HepG2 (cell line): ENCODE results near the gene ALB. TPM values are rescaled to one million over a fixed set of nuclear protein-coding genes. Genes with fewer than 3 reads are reported as not detected.

Experiments
- ATAC-seq: fragments of 200-7000 bp; cut with Tn5 transposase; 3 replicates; pipeline ENCODE4 v1.9.1; 2020; ENCODE audit warnings: mild to moderate bottlenecking, moderate library complexity
- BruUV-seq: library from RNA; stranded (reverse); fragments of 400-500 nt; replicated peaks from 2 replicates; lab custom pipeline; 2021; lab: Mats Ljungman, UMichigan
- CTCF ChIA-PET: fragments of 300-600 bp; formaldehyde crosslinking; extraction: SDS; loops from one replicate; lab custom pipeline; 2021; ENCODE audit warnings: low total read pairs, inconsistent platforms, low intra/inter-chr PET ratio; lab: Yijun Ruan, JAX
- POLR2A ChIA-PET: fragments of 350-600 bp; sonication (Branson Sonifier 250); formaldehyde crosslinking; loops from one replicate; lab custom pipeline; 2020; ENCODE audit warnings: antibody characterized with exemption, inconsistent platforms; lab: Yijun Ruan, JAX
- DNase-seq: peaks from one replicate; pipeline ENCODE4 v3.0.0-alpha.2; 2015; ENCODE audit warnings: low spot score
- FAIRE-seq: peaks from 3 replicates; lab custom pipeline; 2011; peaks lifted over from hg19 to GRCh38; lab: Jason Lieb, UNC
- H2AFZ ChIP-seq: one replicate; pipeline ENCODE4 v1.6.1; 2011; ENCODE audit warnings: low read length, inconsistent platforms
- H3K27ac ChIP-seq: fragments of 300-600 bp; 3 replicates; pipeline ENCODE4 v1.8.0; 2011; ENCODE audit warnings: mixed run types, mild to moderate bottlenecking, mixed read lengths, low read length, inconsistent platforms; ENCODE audit not compliant: insufficient read depth; ENCODE audit errors: extremely low read length
- H3K27me3 ChIP-seq, 2 experiments: fragments of 200-600 bp in 1 of 2; 2 replicates in 1 of 2; 3 replicates in 1 of 2; pipeline versions ENCODE4 v1.6.0 to v1.8.0; 2011; ENCODE audit warnings: low read length in 2 of 2, mild to moderate bottlenecking in 2 of 2, moderate library complexity in 2 of 2, inconsistent platforms in 1 of 2; ENCODE audit not compliant: insufficient read depth in 2 of 2, control insufficient read depth in 1 of 2
- H3K36me3 ChIP-seq, 2 experiments: fragments of 200-600 bp in 1 of 2; replicated peaks in 1 of 2; 2 replicates in 1 of 2; 3 replicates in 1 of 2; pipeline versions ENCODE4 v1.5.1 to v1.8.0; 2011; ENCODE audit warnings: low read length in 2 of 2, inconsistent platforms in 1 of 2; ENCODE audit not compliant: insufficient read depth in 2 of 2, control insufficient read depth in 1 of 2
- H3K4me1 ChIP-seq: 2 replicates; pipeline ENCODE4 v1.5.1; 2012; ENCODE audit warnings: low read length, inconsistent platforms; ENCODE audit not compliant: insufficient read depth
- H3K4me2 ChIP-seq: 2 replicates; pipeline ENCODE4 v1.6.0; 2011; ENCODE audit warnings: low read depth, low read length, inconsistent platforms
- H3K4me3 ChIP-seq, 3 experiments: fragments of 200-600 bp in 1 of 3; sonication (generic), shearing (Covaris generic) in 1 of 3; replicated peaks in 1 of 3; 2 replicates each; pipeline ENCODE4 v1.5.1; 2011 to 2016; ENCODE audit warnings: low read length in 3 of 3, inconsistent platforms in 2 of 3, low read depth in 2 of 3, mild to moderate bottlenecking in 2 of 3, control low read depth in 1 of 3, mixed read lengths in 1 of 3; ENCODE audit not compliant: insufficient read depth in 1 of 3
- H3K79me2 ChIP-seq: one replicate; pipeline ENCODE4 v1.6.1; 2011; ENCODE audit warnings: low read length, inconsistent platforms; ENCODE audit not compliant: insufficient read depth
- H3K9ac ChIP-seq: 2 replicates; pipeline ENCODE4 v1.6.0; 2011; ENCODE audit warnings: mild to moderate bottlenecking, low read depth, low read length, inconsistent platforms; ENCODE audit not compliant: insufficient read depth
- H3K9me3 ChIP-seq: 2 replicates; pipeline ENCODE4 v1.5.1; 2012; ENCODE audit warnings: mild to moderate bottlenecking, low read length
- H4K20me1 ChIP-seq: 2 replicates; pipeline ENCODE4 v1.6.0; 2011; ENCODE audit warnings: inconsistent platforms, mild to moderate bottlenecking, low read length, moderate library complexity; ENCODE audit not compliant: insufficient read depth
- AFF4 ChIP-seq: sonication (generic); formaldehyde crosslinking; IDR thresholded peaks from 2 replicates; pipeline ENCODE4 v1.4.0; 2020; ENCODE audit warnings: missing genetic modification reagents
- ARID5B ChIP-seq: IDR thresholded peaks from 2 replicates; pipeline ENCODE4 v1.4.0; 2020; ENCODE audit warnings: mild to moderate bottlenecking, missing genetic modification reagents
- ATF2 ChIP-seq: sonication (generic); formaldehyde crosslinking; IDR thresholded peaks from 2 replicates; pipeline ENCODE4 v1.4.0; 2020; ENCODE audit warnings: missing genetic modification reagents
- GATAD2A ChIP-seq: IDR thresholded peaks from 2 replicates; pipeline ENCODE4 v1.6.1; 2016
- MED1 ChIP-seq: sonication (generic); formaldehyde crosslinking; IDR thresholded peaks from 2 replicates; pipeline ENCODE4 v1.4.0; 2020; ENCODE audit warnings: missing genetic modification reagents
- PAF1 ChIP-seq: IDR thresholded peaks from 2 replicates; pipeline ENCODE4 v1.6.1; 2016; ENCODE audit warnings: missing genetic modification reagents, missing compliant biosample characterization
- PHF5A ChIP-seq: IDR thresholded peaks from one replicate; pipeline ENCODE4 v1.6.1; 2018; ENCODE audit warnings: low read depth, missing genetic modification reagents; ENCODE audit not compliant: unreplicated experiment
- POLR2AphosphoS5 ChIP-seq: IDR thresholded peaks from 2 replicates; pipeline ENCODE4 v1.6.1; 2012; ENCODE audit warnings: low read depth, low read length
- SMAD3 ChIP-seq: sonication (generic); formaldehyde crosslinking; IDR thresholded peaks from 2 replicates; pipeline ENCODE4 v1.4.0; 2020; ENCODE audit warnings: missing genetic modification reagents
- SMARCE1 ChIP-seq: fragments of 450-650 bp; IDR thresholded peaks from 2 replicates; pipeline ENCODE4 v1.6.1; 2017; ENCODE audit warnings: borderline replicate concordance
- STAG1 ChIP-seq: sonication (generic); formaldehyde crosslinking; IDR thresholded peaks from 2 replicates; pipeline ENCODE4 v1.4.0; 2020; ENCODE audit warnings: missing genetic modification reagents
- ZBTB7A ChIP-seq: sonication (generic); formaldehyde crosslinking; IDR thresholded peaks from 2 replicates; pipeline ENCODE4 v1.8.0; 2022; ENCODE audit warnings: mild to moderate bottlenecking, missing genetic modification reagents
- ZNF607 ChIP-seq: sonication (generic); formaldehyde crosslinking; IDR thresholded peaks from 2 replicates; pipeline ENCODE4 v1.5.1; 2020; ENCODE audit warnings: missing genetic modification reagents, mild to moderate bottlenecking, borderline replicate concordance
- ZNF761 ChIP-seq: sonication (generic); formaldehyde crosslinking; conservative IDR thresholded peaks from 2 replicates; pipeline ENCODE4 v1.4.0; 2020; ENCODE audit warnings: mild to moderate bottlenecking, missing genetic modification reagents
- WGBS: methylation state at CpG from one replicate; pipeline ENCODE4 v1.1.6; 2017; ENCODE audit warnings: low lambda C conversion rate; 5-methylcytosine and 5-hydroxymethylcytosine counted together
- in situ Hi-C: cut with HindIII; loops from 2 replicates; pipeline ENCODE4 v1.10.0; 2017; ENCODE audit warnings: low pct_unique_long_range_greater_than_20kb; ENCODE audit not compliant: extremely low pct_ligation_motif_present
- intact Hi-C: fragments of 100-400 bp; cut with micrococcal nuclease; formaldehyde crosslinking; loops from one replicate; pipeline ENCODE4 v1.10.0; 2022; ENCODE audit not compliant: unreplicated experiment
- polyA plus RNA-seq, 8 experiments: library from polyadenylated mRNA; depleted of rRNA in 3 of 8; stranded (reverse) in 7 of 8; unstranded in 1 of 8; fragments of >200 nt; fragmentation: Illumina TruSeq in 4 of 8; extraction: Trizol in 4 of 8; gene quantifications; 2 replicates each; pipeline versions ENCODE4 v1.2.1 to v1.2.3, GENCODE V29; 2011 to 2016; ENCODE audit warnings: low read depth in 4 of 8, missing spikeins in 1 of 8, mixed read lengths in 1 of 8; ENCODE audit not compliant: insufficient read depth in 1 of 8
- total RNA-seq, 5 experiments: library from RNA; depleted of rRNA; stranded (reverse); fragments of >200 nt; fragmentation: Illumina TruSeq; extraction: Trizol; gene quantifications; 2 replicates each; pipeline ENCODE4 v1.2.3, GENCODE V29; 2016; ENCODE audit warnings: low read depth in 1 of 5

The ALB gene
- total and polyA plus RNA-seq, 2 of the 13 experiments (the other 11 are each of a cell fraction or from before 2014, with no cell fraction given), result 22,259 to 22,625 TPM

GRCh38 chr4:73446336-73446938, 42.4 kb downstream of the ALB start:
- FAIRE-seq (peak; percentile 12), ATAC-seq (peak; percentile 64), DNase-seq (peak; percentile 78)
- peaks cover 2 to 50% of the 10 kb centered on the region in 2 experiments for H3K36me3 ChIP-seq
- no peak overlapping the region; a peak in 1 of 6 replicates for H3K4me3 ChIP-seq
- H3K79me2 ChIP-seq, result peaks cover 10% of the 10 kb centered on the region
- no peak overlapping the region for H3K9ac ChIP-seq
- intact Hi-C loops (loop anchor here (1.0 to 10.0 kb wide), 4 partner anchors 39 to 208 kb away; no protein-coding TSS in a partner anchor), in situ Hi-C loops (no loop called here)
- peak overlapping the region; percentile 38 for H3K27ac ChIP-seq
- H3K27me3 ChIP-seq, result no peaks in the 10 kb centered on the region
- CTCF ChIA-PET, result interaction anchor here (0.7 to 4.0 kb wide), 9 partner anchors 12 to 135 kb away, joined by 3 to 138 read pairs (median 5); no protein-coding TSS in a partner anchor
- H3K9me3 ChIP-seq, result no peaks in the 10 kb centered on the region
- no peak overlapping the region for H2AFZ ChIP-seq
- POLR2A ChIA-PET, result interaction anchor here (0.7 to 2.3 kb wide), 9 partner anchors 10 to 105 kb away, joined by 3 to 17 read pairs (median 4); partner anchors contain the start of genes AFP and ALB
- peaks cover 19% of the 10 kb centered on the region; the same call in 1 of the 2 replicates for H4K20me1 ChIP-seq
- 24% methylated on average over 4 of the region's 4 CpGs for WGBS
- peaks cover 82% of the 10 kb centered on the region for H3K4me1 ChIP-seq
- no TSS peak for BruUV-seq
- H3K4me2 ChIP-seq, result peak overlapping the region; percentile 36; the same call in 1 of the 2 replicates
- no peak for TF ChIP-seq ZNF607
- TF ChIP-seq GATAD2A (CRISPR knock-in tag), result peak; percentile 55; the same call in 1 of the 2 replicates
- peak; percentile 14; the same call in 1 of the 2 replicates for TF ChIP-seq ARID5B
- TF ChIP-seq AFF4 (CRISPR knock-in tag), result 0 out of 2 replicates have a peak, but pooled peaks have one; percentile 2
- TF ChIP-seq MED1 (CRISPR knock-in tag), result peak; percentile 22
- TF ChIP-seq ZNF761 (CRISPR knock-in tag), result 0 out of 2 replicates have a peak, but pooled peaks have one; percentile 45
- no peak for TF ChIP-seq SMARCE1
- peak; percentile 79 for TF ChIP-seq STAG1 (CRISPR knock-in tag)
- peak; percentile 68 for TF ChIP-seq PHF5A (CRISPR knock-in tag)
- peak; percentile 68; the same call in 1 of the 2 replicates for TF ChIP-seq PAF1 (CRISPR knock-in tag)
- TF ChIP-seq SMAD3 (CRISPR knock-in tag), result 0 out of 2 replicates have a peak, but pooled peaks have one; percentile 23
- no peak for TF ChIP-seq ZBTB7A (CRISPR knock-in tag)
- TF ChIP-seq ATF2, result 0 out of 2 replicates have a peak, but pooled peaks have one; percentile 19
- TF ChIP-seq POLR2AphosphoS5, result peak; percentile 39; the same call in 1 of the 2 replicates
